Hepatocyte (in vitro differentiated cells): ENCODE measurements around the gene TNFRSF6B. TPM values are rescaled to one million over a fixed set of nuclear protein-coding genes. Genes with fewer than 3 reads are reported as not detected.

ENCODE experiments used
- DNase-seq: peaks from one replicate; pipeline ENCODE4 v3.0.0-alpha.2; 2016; ENCODE audit warnings: low spot score
- H2AFZ ChIP-seq: fragments of 200-600 bp; sonication (generic); 2 replicates; pipeline ENCODE4 v1.6.0; 2016; ENCODE audit warnings: antibody characterized with exemption, mild to moderate bottlenecking
- H3K27ac ChIP-seq: fragments of 200-600 bp; sonication (generic); 2 replicates; pipeline ENCODE4 v1.5.1; 2016; ENCODE audit warnings: mild to moderate bottlenecking
- H3K27me3 ChIP-seq: fragments of 200-600 bp; sonication (generic); 2 replicates; pipeline ENCODE4 v1.6.1; 2016
- H3K36me3 ChIP-seq: fragments of 200-600 bp; sonication (generic); replicated peaks from 2 replicates; pipeline ENCODE4 v1.5.1; 2016; ENCODE audit warnings: low read depth; ENCODE audit not compliant: insufficient read depth
- H3K4me1 ChIP-seq: fragments of 200-600 bp; sonication (generic); 2 replicates; pipeline ENCODE4 v1.5.1; 2016; ENCODE audit warnings: mild to moderate bottlenecking, moderate library complexity; ENCODE audit not compliant: insufficient read depth
- H3K4me2 ChIP-seq: fragments of 200-600 bp; sonication (generic); 2 replicates; pipeline ENCODE4 v1.6.0; 2016
- H3K4me3 ChIP-seq: fragments of 200-600 bp; sonication (generic); 2 replicates; pipeline ENCODE4 v1.5.1; 2016; ENCODE audit warnings: mild to moderate bottlenecking
- H3K79me2 ChIP-seq: fragments of 200-600 bp; sonication (generic); 2 replicates; pipeline ENCODE4 v1.6.0; 2017; ENCODE audit warnings: mild to moderate bottlenecking
- H3K9me2 ChIP-seq: fragments of 200-600 bp; sonication (generic); replicated peaks from 2 replicates; pipeline ENCODE4 v1.6.0; 2017; ENCODE audit warnings: mild to moderate bottlenecking; ENCODE audit not compliant: insufficient read depth
- H3K9me3 ChIP-seq: fragments of 200-600 bp; sonication (generic); 2 replicates; pipeline ENCODE4 v1.5.1; 2016; ENCODE audit warnings: low read depth, mild to moderate bottlenecking
- H4K20me1 ChIP-seq: fragments of 200-600 bp; sonication (generic); 2 replicates; pipeline ENCODE4 v1.6.0; 2016; ENCODE audit warnings: mild to moderate bottlenecking; ENCODE audit not compliant: insufficient read depth, poor library complexity, severe bottlenecking
- CTCF ChIP-seq: fragments of 200-600 bp; sonication (generic); IDR thresholded peaks from 2 replicates; pipeline ENCODE4 v1.5.1; 2016; ENCODE audit warnings: antibody characterized with exemption, mild to moderate bottlenecking; ENCODE audit not compliant: poor library complexity
- EZH2 ChIP-seq: fragments of 200-600 bp; sonication (generic); IDR thresholded peaks from 2 replicates; pipeline ENCODE4 v1.6.1; 2016; ENCODE audit warnings: antibody characterized with exemption, mild to moderate bottlenecking, borderline replicate concordance
- EZH2phosphoT487 ChIP-seq: fragments of 200-600 bp; sonication (generic); IDR thresholded peaks from one replicate; pipeline ENCODE4 v1.6.1; 2018; ENCODE audit warnings: antibody characterized with exemption, mild to moderate bottlenecking, low read depth, moderate library complexity; ENCODE audit not compliant: unreplicated experiment, severe bottlenecking
- WGBS: methylation state at CpG from one replicate; pipeline ENCODE4 v1.1.6; 2016; ENCODE audit warnings: low lambda C conversion rate; ENCODE audit errors: missing lambda C conversion rate; 5-methylcytosine and 5-hydroxymethylcytosine counted together
- polyA plus RNA-seq: library from polyadenylated mRNA; unstranded; fragments of >200 nt; fragmentation: Nextera tagmentation; extraction: Ambion mirVana; gene quantifications from 2 replicates; pipeline ENCODE4 v1.2.1, GENCODE V29; 2016
- total RNA-seq: library from RNA; depleted of rRNA; stranded (reverse); fragments of >200 nt; gene quantifications from 2 replicates; pipeline ENCODE4 v1.2.3, GENCODE V29; 2014

TNFRSF6B gene
- total and polyA plus RNA-seq, 2 experiments from 2014 or later = 0.97 to 4.2 TPM

DNA sequence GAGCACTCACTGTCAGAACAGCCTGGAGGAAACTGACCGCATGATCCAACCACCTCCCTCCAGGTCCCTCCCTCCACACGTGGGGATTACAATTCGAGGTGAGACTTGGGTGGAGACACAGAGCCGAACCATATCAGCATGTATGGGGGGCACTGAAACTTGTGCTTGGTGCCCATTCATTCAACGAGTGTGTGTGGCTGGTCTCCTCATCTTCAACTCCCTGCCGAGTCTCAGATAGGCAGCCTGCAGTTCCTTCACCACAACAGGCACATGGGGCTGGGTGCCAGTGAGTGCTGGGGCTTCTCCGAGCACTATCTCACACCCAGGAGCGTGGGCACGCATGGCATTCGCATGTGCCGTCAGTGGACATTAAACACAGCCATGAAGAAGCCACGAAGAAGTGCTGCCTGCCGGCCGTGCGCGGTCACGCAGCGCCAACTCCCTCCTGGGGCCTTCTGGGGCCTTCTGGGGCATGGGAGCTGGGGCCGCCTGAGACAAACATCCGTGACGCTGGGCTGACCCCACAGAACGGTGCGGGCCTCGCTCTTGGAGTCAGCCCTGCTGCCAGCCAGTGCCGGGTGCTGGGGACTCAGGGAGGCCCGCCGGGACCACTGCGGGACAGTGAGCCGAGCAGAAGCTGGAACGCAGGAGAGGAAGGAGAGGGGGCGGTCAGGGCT is 39.1 kb upstream of the TNFRSF6B start:
- Histone ChIP-seq H3K79me2 (peaks cover 10% of the 10 kb centered on the region), H4K20me1 (no peaks in the 10 kb centered on the region), H3K27me3 (no peaks in the 10 kb centered on the region), H2AFZ (peak overlapping the region; percentile 46), H3K36me3 (no peaks in the 10 kb centered on the region), H3K9me3 (no peaks in the 10 kb centered on the region), H3K9me2 (no peaks in the 10 kb centered on the region), H3K4me2 (peak overlapping the region; percentile 72), H3K27ac (peak overlapping the region; percentile 62), H3K4me3 (no peak overlapping the region), H3K4me1 (peaks cover 7% of the 10 kb centered on the region)
- TF ChIP-seq EZH2 = no peak
- TF ChIP-seq CTCF = no peak
- TF ChIP-seq EZH2phosphoT487 = no peak
- WGBS = 87% methylated on average over 31 of the region's 31 CpGs
- no peak for DNase-seq

GRCh38 chr20:63657937-63658748 is 38.3 kb upstream of the TNFRSF6B start, which contains the start of gene RTEL1:
TSS of gene RTEL1 (plus strand) at chr20:63658312. CDS start at chr20:63659403, 1,091 bp downstream.
- Histone ChIP-seq H3K36me3 (no peaks in the 10 kb centered on the region), H3K4me1 (peaks cover 7% of the 10 kb centered on the region), H3K4me2 (peak within 1 kb of the TSS; percentile 88), H3K9me2 (no peaks in the 10 kb centered on the region), H3K27me3 (no peaks in the 10 kb centered on the region), H4K20me1 (no peaks in the 10 kb centered on the region), H3K4me3 (peak within 1 kb of the TSS; percentile 75), H3K9me3 (no peaks in the 10 kb centered on the region), H3K27ac (peak within 1 kb of the TSS; percentile 62), H2AFZ (peak within 1 kb of the TSS; percentile 67), H3K79me2 (peaks cover 10% of the 10 kb centered on the region)
- peak; percentile 94 for DNase-seq
- no peak for TF ChIP-seq EZH2
- no peak for TF ChIP-seq CTCF
- no peak for TF ChIP-seq EZH2phosphoT487
- WGBS = 11% methylated on average over 73 of the region's 73 CpGs

DNA sequence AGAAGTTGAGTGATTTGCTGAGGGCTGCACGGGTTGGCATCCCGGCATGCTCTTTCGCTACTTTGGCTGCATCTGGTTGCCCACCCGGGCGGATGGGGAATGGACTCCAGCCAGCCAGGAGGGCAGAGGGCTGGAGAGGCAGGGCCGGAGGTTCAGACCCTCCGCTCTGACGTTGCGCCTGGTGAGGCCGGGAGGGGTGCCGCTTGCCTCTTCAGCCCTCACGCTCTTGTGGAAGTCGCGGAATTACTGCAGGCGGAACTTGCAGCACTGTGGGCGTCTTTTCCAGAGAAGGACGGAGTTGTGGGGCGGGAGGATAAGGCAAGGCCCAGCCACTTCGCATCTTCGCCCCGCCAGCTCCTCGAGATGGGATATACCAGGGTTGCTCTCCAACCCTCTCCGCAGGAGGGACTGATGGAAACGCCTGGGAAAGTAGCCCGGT is 37.7 kb upstream of the TNFRSF6B start:
- Histone ChIP-seq H3K36me3 (no peaks in the 10 kb centered on the region), H2AFZ (peak overlapping the region; percentile 67), H3K27ac (peak overlapping the region; percentile 34), H3K4me3 (peak overlapping the region; percentile 75), H3K27me3 (no peaks in the 10 kb centered on the region), H4K20me1 (no peaks in the 10 kb centered on the region), H3K4me1 (peaks cover 7% of the 10 kb centered on the region), H3K9me2 (no peaks in the 10 kb centered on the region), H3K4me2 (peak overlapping the region; percentile 88), H3K9me3 (no peaks in the 10 kb centered on the region), H3K79me2 (peaks cover 10% of the 10 kb centered on the region)
- WGBS = 5% methylated on average over 25 of the region's 25 CpGs
- TF ChIP-seq EZH2 = no peak
- no peak for TF ChIP-seq EZH2phosphoT487
- TF ChIP-seq CTCF = no peak
- no peak for DNase-seq
